ENCODE results near the gene MROH9.

GRCh38 chr1:171081314-171081753, 146.0 kb downstream of the MROH9 start:
- TF ChIP-seq POLR2AphosphoS5 (IDR thresholded peaks at IDR 0.05; ENCODE audit: low read depth, low read length) (no peak), REST (IDR thresholded peaks at IDR 0.05; ENCODE audit: insufficient read depth in 1 of 2, low read depth in 2 of 2, low read length in 2 of 2) (no peak), TAF1 (IDR thresholded peaks at IDR 0.05; ENCODE audit: borderline replicate concordance, insufficient read depth, low read length) (no peak)
